GM21390 (cell line): ENCODE measurements around the gene ANO9.
"Not testable (repeated sequence)": the region's sequence is repeated elsewhere in the genome, so short reads cannot be mapped to it uniquely, and the experiment has no call there.

Experiments used
- ATAC-seq: cut with Tn5 transposase; IDR thresholded peaks from one replicate; pipeline ENCODE4 v1.9.1; 2021; ENCODE audit not compliant: unreplicated experiment

Gene ANO9

GRCh38 chr11:437228-437870 is 4.5 kb downstream of the ANO9 start:
- ATAC-seq, result no peak

- ATAC-seq, result not testable (repeated sequence)
These were observed 6.6 kb downstream of the ANO9 start for GRCh38 chr11:434999-435740.

GRCh38 chr11:434496-434895 is 7.3 kb downstream of the ANO9 start:
- ATAC-seq, result no peak

GRCh38 chr11:433641-434040 is 8.2 kb downstream of the ANO9 start:
- no peak for ATAC-seq

GRCh38 chr11:433111-433510 is 8.7 kb downstream of the ANO9 start:
- ATAC-seq, result no peak

GRCh38 chr11:432501-433100 is 9.2 kb downstream of the ANO9 start:
- no peak for ATAC-seq

GRCh38 chr11:431921-432320 is 9.9 kb downstream of the ANO9 start:
- ATAC-seq, result no peak

- ATAC-seq, result no peak
These were observed 11.8 kb downstream of the ANO9 start for GRCh38 chr11:429931-430456.

GRCh38 chr11:429391-429790 is 12.4 kb downstream of the ANO9 start:
- no peak for ATAC-seq

- no peak for ATAC-seq
These were observed 13.5 kb downstream of the ANO9 start for GRCh38 chr11:428295-428694.

- ATAC-seq, result no peak
These were observed 15.0 kb downstream of the ANO9 start for GRCh38 chr11:426851-427250.

- ATAC-seq, result no peak
These were observed 16.5 kb downstream of the ANO9 start for GRCh38 chr11:425301-425700.

GRCh38 chr11:424766-425165 is 17.0 kb downstream of the ANO9 start:
- not testable (repeated sequence) for ATAC-seq

GRCh38 chr11:424232-424631 is 17.6 kb downstream of the ANO9 start:
- ATAC-seq, result no peak

- ATAC-seq, result no peak
These were observed 19.6 kb downstream of the ANO9 start for GRCh38 chr11:422249-422656.

GRCh38 chr11:420911-421321 is 20.9 kb downstream of the ANO9 start:
- ATAC-seq, result no peak

- ATAC-seq, result no peak
These were observed 21.5 kb downstream of the ANO9 start for GRCh38 chr11:420054-420910.

- ATAC-seq, result no peak
These were observed 22.4 kb downstream of the ANO9 start for GRCh38 chr11:419248-420005.

- ATAC-seq, result no peak
These were observed 23.2 kb downstream of the ANO9 start for GRCh38 chr11:418343-419247.
